PFSK-1 (cell line): ENCODE results near the gene CD99.
"Not testable (repeated sequence)": the region's sequence is repeated elsewhere in the genome, so short reads cannot be mapped to it uniquely, and the experiment has no call there.

ENCODE experiments used
- POLR2AphosphoS5 ChIP-seq: IDR thresholded peaks from 2 replicates; pipeline ENCODE4 v1.6.1; 2012; ENCODE audit warnings: low read depth, mild to moderate bottlenecking, control low read depth, low read length, moderate library complexity
- TAF1 ChIP-seq: IDR thresholded peaks from 2 replicates; pipeline ENCODE4 v1.6.1; 2012; ENCODE audit warnings: low read length, control low read depth, borderline replicate concordance; ENCODE audit not compliant: insufficient read depth
- TF ChIP-seq, protein P1 (sequence below), 2 experiments: IDR thresholded peaks; 2 replicates each; pipeline versions ENCODE4 v1.6.1 to v1.8.0; 2011 to 2012; ENCODE audit warnings: low read depth in 2 of 2, low read length in 2 of 2, control low read depth in 1 of 2, inconsistent platforms in 1 of 2, mild to moderate bottlenecking in 1 of 2, moderate library complexity in 1 of 2; ENCODE audit not compliant: insufficient read depth in 1 of 2

DNA sequence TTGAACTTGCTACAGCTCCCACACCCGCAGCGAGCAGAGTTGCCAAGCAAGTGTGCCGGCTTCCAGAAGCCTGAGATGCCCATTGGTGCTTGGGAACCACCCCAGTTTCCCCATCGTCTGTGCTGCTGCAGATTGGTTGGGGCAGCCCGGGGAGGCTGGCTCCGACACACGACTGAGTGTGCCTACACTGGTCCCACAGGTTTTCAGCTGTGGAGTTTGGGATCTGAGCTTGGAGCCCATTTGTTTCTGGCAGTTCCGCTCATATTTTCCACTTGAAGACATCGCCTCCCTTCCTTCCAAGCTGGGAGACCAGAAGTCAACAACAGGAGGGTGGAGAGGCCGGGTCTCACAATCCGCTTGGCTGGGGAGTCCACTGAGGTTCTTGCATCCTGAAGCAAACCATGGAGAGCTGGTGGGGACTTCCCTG, 60.8 kb downstream of the CD99 start, which contains the start of gene XG:
- TF ChIP-seq POLR2AphosphoS5, TAF1: not testable (repeated sequence)
- TF ChIP-seq, protein P1, sequence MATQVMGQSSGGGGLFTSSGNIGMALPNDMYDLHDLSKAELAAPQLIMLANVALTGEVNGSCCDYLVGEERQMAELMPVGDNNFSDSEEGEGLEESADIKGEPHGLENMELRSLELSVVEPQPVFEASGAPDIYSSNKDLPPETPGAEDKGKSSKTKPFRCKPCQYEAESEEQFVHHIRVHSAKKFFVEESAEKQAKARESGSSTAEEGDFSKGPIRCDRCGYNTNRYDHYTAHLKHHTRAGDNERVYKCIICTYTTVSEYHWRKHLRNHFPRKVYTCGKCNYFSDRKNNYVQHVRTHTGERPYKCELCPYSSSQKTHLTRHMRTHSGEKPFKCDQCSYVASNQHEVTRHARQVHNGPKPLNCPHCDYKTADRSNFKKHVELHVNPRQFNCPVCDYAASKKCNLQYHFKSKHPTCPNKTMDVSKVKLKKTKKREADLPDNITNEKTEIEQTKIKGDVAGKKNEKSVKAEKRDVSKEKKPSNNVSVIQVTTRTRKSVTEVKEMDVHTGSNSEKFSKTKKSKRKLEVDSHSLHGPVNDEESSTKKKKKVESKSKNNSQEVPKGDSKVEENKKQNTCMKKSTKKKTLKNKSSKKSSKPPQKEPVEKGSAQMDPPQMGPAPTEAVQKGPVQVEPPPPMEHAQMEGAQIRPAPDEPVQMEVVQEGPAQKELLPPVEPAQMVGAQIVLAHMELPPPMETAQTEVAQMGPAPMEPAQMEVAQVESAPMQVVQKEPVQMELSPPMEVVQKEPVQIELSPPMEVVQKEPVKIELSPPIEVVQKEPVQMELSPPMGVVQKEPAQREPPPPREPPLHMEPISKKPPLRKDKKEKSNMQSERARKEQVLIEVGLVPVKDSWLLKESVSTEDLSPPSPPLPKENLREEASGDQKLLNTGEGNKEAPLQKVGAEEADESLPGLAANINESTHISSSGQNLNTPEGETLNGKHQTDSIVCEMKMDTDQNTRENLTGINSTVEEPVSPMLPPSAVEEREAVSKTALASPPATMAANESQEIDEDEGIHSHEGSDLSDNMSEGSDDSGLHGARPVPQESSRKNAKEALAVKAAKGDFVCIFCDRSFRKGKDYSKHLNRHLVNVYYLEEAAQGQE (IDR thresholded peaks at IDR 0.05; ENCODE audit: insufficient read depth in 1 of 2, low read depth in 2 of 2, low read length in 2 of 2): not testable (repeated sequence)
